ENCODE measurements around the gene CTSC.
A peak's percentile ranks its signal among the peaks of the same experiment; 100 is the strongest.

The CTSC gene

DNA sequence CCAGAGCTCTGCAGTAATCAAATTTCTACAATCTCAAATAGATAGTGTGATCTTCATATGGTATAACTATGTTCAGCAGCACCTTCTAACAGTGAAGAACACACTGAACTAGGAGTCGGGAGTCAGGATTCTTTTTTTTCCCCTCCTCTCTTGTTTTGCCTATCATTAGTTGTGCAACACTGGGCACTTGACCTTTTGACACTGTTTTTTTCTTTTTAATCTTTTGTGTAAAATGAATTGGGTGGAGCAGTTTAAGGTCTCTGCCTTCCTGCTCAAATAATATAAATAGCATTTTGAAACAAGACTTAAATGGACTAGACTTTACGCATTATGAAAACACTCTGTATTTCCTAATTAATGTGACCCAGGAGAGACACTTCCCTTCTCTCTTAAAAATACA lies 39.7 kb downstream of the CTSC start:
- DNase-seq (ENCODE audit: low read depth), result no peak
- TF ChIP-seq, protein P1, sequence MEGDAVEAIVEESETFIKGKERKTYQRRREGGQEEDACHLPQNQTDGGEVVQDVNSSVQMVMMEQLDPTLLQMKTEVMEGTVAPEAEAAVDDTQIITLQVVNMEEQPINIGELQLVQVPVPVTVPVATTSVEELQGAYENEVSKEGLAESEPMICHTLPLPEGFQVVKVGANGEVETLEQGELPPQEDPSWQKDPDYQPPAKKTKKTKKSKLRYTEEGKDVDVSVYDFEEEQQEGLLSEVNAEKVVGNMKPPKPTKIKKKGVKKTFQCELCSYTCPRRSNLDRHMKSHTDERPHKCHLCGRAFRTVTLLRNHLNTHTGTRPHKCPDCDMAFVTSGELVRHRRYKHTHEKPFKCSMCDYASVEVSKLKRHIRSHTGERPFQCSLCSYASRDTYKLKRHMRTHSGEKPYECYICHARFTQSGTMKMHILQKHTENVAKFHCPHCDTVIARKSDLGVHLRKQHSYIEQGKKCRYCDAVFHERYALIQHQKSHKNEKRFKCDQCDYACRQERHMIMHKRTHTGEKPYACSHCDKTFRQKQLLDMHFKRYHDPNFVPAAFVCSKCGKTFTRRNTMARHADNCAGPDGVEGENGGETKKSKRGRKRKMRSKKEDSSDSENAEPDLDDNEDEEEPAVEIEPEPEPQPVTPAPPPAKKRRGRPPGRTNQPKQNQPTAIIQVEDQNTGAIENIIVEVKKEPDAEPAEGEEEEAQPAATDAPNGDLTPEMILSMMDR (IDR thresholded peaks at IDR 0.05; ENCODE audit: control insufficient read depth, insufficient read depth, low read depth, low read length, missing control alignments), result no peak
- H3K4me3 ChIP-seq (ENCODE audit: control insufficient read depth, low read depth, low read length), result no peak overlapping the region

DNA sequence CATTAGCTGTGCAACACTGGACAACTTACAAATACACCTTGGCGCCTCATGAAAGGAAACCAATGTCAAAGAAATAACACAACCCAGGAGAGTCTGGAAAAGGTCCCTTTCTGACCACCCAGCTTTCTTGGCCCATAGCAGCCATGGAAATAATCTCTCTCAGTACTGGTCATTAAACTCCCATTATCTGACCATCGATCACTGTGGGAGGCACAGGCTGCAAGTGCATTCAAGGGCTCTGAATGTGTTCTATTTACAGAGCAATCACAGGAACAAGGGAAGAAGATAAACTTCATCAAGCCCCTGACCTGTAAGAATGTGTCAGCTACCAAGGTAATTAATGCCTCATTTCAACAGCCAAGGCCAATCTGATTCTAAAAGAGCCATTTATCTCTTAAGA lies 40.1 kb downstream of the CTSC start:
- no peak overlapping the region for H3K4me3 ChIP-seq (ENCODE audit: control insufficient read depth, low read depth, low read length)
- TF ChIP-seq, protein P1 (IDR thresholded peaks at IDR 0.05; ENCODE audit: control insufficient read depth, insufficient read depth, low read depth, low read length, missing control alignments), result no peak
- no peak for DNase-seq (ENCODE audit: low read depth)

DNA sequence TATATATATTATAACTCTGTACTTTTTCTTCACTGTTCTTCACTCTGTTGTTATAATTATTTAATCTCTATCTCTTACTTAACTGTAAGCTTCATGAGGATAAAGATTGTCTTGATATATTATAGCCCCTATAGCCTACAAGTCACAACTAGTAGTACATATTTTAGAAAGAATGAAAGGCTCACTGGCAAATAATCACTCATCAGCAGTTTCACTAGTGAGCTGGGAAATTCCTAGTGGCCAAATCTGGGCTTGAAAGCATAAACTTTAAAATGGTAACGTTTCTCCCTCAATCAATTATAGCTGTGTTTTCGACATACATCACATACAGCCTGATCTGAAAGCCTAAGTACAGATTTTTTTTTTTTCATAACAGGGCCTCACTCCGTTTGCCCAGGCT lies 42.5 kb downstream of the CTSC start:
- DNase-seq (ENCODE audit: low read depth), result no peak
- no peak overlapping the region for H3K4me3 ChIP-seq (ENCODE audit: control insufficient read depth, low read depth, low read length)
- TF ChIP-seq, protein P1 (IDR thresholded peaks at IDR 0.05; ENCODE audit: control insufficient read depth, insufficient read depth, low read depth, low read length, missing control alignments), result no peak

DNA sequence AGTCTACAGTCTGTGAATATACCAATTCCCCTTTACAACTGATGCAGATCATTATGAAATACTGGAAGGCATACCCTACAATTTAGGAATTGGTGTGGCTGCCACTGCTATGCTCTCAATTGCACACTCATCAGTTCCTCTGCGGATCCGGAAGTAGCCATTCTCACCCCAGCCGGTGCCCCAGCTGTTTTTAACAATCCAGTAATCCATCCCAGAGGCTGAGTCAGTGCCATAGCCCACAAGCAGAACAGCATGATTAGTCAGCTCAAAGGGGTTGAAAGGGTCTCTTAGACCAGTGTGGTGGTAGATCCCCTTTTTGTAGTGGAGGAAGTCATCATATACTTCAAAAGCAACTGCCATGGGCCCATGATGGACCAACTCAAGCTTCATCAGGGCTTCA lies 43.6 kb downstream of the CTSC start:
- H3K4me3 ChIP-seq (ENCODE audit: control insufficient read depth, low read depth, low read length), result no peak overlapping the region
- peak; percentile 25 for DNase-seq (ENCODE audit: low read depth)
- TF ChIP-seq, protein P1 (IDR thresholded peaks at IDR 0.05; ENCODE audit: control insufficient read depth, insufficient read depth, low read depth, low read length, missing control alignments), result no peak

GRCh38 chr11:88292171-88292843 lies 45.2 kb downstream of the CTSC start:
- TF ChIP-seq, protein P1 (IDR thresholded peaks at IDR 0.05; ENCODE audit: control insufficient read depth, insufficient read depth, low read depth, low read length, missing control alignments), result no peak
- DNase-seq (ENCODE audit: low read depth), result no peak
- no peak overlapping the region for H3K4me3 ChIP-seq (ENCODE audit: control insufficient read depth, low read depth, low read length)

- DNase-seq (ENCODE audit: low read depth), result no peak
- H3K4me3 ChIP-seq (ENCODE audit: control insufficient read depth, low read depth, low read length), result no peak overlapping the region
- TF ChIP-seq, protein P1 (IDR thresholded peaks at IDR 0.05; ENCODE audit: control insufficient read depth, insufficient read depth, low read depth, low read length, missing control alignments), result no peak
Measured at GRCh38 chr11:88288560-88288959, 49.0 kb downstream of the CTSC start.

Data from AG09309 (cell line).